ENCODE measurements around the gene HAUS2.

HAUS2 gene

DNA sequence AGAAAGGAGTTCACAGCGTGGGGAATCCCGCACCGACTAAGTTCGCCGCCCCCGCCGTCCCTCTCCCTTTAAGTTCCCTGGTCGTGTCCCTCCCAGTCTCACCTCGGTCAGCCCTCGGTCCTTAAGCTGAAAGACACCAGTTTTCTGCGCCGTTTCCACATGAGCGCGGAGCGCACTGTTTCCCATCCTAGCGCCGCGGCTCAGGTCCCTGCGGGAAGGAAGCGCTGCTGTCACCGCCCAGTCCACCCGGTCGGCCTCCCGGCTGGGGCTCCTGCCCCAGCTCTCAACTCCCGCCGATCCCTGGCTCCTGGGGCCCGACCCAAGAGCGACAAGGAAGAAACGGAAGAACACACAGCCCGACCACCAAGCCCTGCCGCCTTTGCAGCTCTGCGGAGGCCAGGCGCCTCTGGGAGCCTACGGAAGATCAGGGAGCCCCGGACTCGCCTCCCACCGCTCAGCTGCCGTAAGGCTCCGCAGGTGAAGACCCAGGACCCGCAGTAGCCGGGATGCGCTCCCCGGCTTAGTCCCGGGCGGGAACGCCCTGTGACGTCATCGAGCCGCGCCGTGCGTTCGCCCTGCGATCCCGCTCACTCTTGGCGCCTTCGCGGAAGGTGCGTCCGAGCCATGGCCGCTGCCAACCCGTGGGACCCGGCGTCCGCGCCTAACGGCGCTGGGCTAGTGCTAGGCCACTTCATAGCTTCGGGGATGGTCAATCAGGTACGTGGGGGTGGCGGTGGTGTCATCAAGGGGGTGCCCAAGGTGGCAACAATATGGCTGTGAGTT lies at the start of gene HAUS2, which contains the start of gene LRRC57:
Gene HAUS2, plus strand, starts transcription at position 590 of the 783 bp plus-strand sequence. Its CDS starts 35 bp downstream, at position 625.
Gene LRRC57, minus strand, starts transcription at position 545 of the 783 bp plus-strand sequence. Its CDS starts 359 bp downstream, at position 186.
- peak within 1 kb of the TSS; percentile 98 for H3K4me3 ChIP-seq (replicated peaks; ENCODE audit: low read depth, low read length)
- peak; percentile 25 for DNase-seq (ENCODE audit: extremely low read depth, low read depth)
- TF ChIP-seq, protein P1, sequence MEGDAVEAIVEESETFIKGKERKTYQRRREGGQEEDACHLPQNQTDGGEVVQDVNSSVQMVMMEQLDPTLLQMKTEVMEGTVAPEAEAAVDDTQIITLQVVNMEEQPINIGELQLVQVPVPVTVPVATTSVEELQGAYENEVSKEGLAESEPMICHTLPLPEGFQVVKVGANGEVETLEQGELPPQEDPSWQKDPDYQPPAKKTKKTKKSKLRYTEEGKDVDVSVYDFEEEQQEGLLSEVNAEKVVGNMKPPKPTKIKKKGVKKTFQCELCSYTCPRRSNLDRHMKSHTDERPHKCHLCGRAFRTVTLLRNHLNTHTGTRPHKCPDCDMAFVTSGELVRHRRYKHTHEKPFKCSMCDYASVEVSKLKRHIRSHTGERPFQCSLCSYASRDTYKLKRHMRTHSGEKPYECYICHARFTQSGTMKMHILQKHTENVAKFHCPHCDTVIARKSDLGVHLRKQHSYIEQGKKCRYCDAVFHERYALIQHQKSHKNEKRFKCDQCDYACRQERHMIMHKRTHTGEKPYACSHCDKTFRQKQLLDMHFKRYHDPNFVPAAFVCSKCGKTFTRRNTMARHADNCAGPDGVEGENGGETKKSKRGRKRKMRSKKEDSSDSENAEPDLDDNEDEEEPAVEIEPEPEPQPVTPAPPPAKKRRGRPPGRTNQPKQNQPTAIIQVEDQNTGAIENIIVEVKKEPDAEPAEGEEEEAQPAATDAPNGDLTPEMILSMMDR (IDR thresholded peaks at IDR 0.05; ENCODE audit: low read depth, low read length, missing control alignments): no peak

- no peak for DNase-seq (ENCODE audit: extremely low read depth, low read depth)
- TF ChIP-seq, protein P1 (IDR thresholded peaks at IDR 0.05; ENCODE audit: low read depth, low read length, missing control alignments): no peak
- H3K4me3 ChIP-seq (replicated peaks; ENCODE audit: low read depth, low read length): no peak overlapping the region
These were observed 48.6 kb upstream of the HAUS2 start for GRCh38 chr15:42499858-42500609.

DNA sequence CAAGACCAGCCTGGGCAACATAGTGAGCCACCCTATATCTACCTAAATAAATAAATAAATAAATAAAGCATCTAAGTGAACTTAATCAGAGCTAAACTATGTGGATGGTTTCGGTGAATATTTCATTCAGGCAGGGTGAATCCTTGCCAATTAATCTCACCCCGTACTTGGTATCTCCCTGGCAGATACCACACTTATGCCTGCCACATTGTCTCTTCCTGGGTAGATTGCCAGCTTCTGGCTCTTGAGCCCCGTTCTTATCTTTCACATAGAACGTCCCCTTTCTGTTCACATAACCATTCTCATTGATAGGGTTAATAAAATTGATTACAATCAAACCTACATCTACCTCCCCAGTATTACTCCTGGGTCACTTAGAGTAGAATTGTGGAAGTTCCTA lies 46.2 kb upstream of the HAUS2 start:
- TF ChIP-seq, protein P1 (IDR thresholded peaks at IDR 0.05; ENCODE audit: low read depth, low read length, missing control alignments): no peak
- no peak for DNase-seq (ENCODE audit: extremely low read depth, low read depth)

DNA sequence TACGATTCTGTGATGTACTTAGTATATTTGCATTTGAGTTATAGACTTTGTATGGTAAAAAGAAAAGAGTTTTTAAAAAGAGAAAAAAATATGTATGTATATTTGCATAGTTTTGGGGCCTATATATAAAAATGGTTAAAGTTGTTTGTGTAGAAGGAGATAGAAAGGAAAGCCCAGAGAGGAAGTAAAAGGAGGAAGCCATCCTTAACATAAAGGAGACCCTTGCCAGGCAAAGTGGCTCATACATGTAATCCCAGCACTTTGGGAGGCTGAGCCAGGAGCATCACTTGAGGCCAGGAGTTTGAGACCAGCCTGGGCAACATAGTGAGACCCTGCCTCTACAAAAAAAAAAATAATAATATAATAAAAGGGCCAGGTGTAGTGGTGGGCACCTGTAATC lies 44.8 kb upstream of the HAUS2 start:
- TF ChIP-seq, protein P1 (IDR thresholded peaks at IDR 0.05; ENCODE audit: low read depth, low read length, missing control alignments): no peak
- H3K4me3 ChIP-seq (replicated peaks; ENCODE audit: low read depth, low read length): no peak overlapping the region
- no peak for DNase-seq (ENCODE audit: extremely low read depth, low read depth)

More for the DNA sequence above, 46.2 kb upstream of the HAUS2 start:
- no peak overlapping the region for H3K4me3 ChIP-seq (replicated peaks; ENCODE audit: low read depth, low read length)

DNA sequence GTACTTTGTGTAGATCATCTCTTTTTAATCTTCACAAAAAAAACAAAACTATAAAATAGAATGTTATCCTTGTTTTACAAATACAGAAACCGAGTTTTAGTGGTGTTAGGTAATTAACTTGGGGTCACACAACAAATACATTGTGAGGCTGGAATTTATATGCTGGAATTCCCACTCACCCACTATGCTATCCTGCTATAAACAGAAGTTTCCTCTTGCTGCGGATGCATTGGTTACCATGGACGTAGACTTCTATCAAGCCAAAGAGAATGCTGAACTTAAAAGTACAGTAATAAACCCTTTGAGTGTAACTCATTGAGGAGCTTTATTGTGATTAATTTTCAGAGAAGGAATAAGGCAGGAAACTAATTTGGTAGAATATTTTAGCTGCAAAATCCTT lies 44.0 kb upstream of the HAUS2 start:
- no peak overlapping the region for H3K4me3 ChIP-seq (replicated peaks; ENCODE audit: low read depth, low read length)
- TF ChIP-seq, protein P1 (IDR thresholded peaks at IDR 0.05; ENCODE audit: low read depth, low read length, missing control alignments): no peak
- no peak for DNase-seq (ENCODE audit: extremely low read depth, low read depth)

- no peak for DNase-seq (ENCODE audit: extremely low read depth, low read depth)
- no peak overlapping the region for H3K4me3 ChIP-seq (replicated peaks; ENCODE audit: low read depth, low read length)
- TF ChIP-seq, protein P1 (IDR thresholded peaks at IDR 0.05; ENCODE audit: low read depth, low read length, missing control alignments): no peak
These were observed 41.1 kb upstream of the HAUS2 start for GRCh38 chr15:42507514-42507913.
